ENCODE measurements around the gene CRTC2.

The CRTC2 gene

DNA sequence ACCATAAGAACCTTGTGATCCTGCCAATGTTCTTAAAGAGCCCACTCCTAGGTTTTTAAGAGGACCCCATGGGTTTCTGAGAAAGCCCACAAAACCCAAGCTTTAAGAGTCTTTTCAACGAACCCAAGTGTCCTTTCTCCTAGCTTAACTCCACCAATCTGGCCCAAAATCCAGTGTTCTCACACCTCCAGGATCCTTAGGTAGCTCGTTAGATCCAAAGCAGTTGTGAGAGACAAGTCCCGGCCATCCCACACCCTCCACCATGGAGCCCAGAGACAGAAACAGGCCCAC, 13.6 kb downstream of the CRTC2 start:
- TF ChIP-seq, protein P1, sequence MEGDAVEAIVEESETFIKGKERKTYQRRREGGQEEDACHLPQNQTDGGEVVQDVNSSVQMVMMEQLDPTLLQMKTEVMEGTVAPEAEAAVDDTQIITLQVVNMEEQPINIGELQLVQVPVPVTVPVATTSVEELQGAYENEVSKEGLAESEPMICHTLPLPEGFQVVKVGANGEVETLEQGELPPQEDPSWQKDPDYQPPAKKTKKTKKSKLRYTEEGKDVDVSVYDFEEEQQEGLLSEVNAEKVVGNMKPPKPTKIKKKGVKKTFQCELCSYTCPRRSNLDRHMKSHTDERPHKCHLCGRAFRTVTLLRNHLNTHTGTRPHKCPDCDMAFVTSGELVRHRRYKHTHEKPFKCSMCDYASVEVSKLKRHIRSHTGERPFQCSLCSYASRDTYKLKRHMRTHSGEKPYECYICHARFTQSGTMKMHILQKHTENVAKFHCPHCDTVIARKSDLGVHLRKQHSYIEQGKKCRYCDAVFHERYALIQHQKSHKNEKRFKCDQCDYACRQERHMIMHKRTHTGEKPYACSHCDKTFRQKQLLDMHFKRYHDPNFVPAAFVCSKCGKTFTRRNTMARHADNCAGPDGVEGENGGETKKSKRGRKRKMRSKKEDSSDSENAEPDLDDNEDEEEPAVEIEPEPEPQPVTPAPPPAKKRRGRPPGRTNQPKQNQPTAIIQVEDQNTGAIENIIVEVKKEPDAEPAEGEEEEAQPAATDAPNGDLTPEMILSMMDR (IDR thresholded peaks at IDR 0.05; ENCODE audit: insufficient read depth, low read length, poor library complexity, severe bottlenecking), result no peak
- Histone ChIP-seq H3K36me3 (ENCODE audit: control insufficient read depth, insufficient read depth, low read length) (peaks cover 38% of the 10 kb centered on the region), H3K27me3 (replicated peaks; ENCODE audit: control insufficient read depth, insufficient read depth, low read length) (no peaks in the 10 kb centered on the region), H3K4me3 (replicated peaks; ENCODE audit: low read depth, low read length) (peak overlapping the region; percentile 79)
- no peak for DNase-seq (ENCODE audit: extremely low read depth, insufficient read length)

DNA sequence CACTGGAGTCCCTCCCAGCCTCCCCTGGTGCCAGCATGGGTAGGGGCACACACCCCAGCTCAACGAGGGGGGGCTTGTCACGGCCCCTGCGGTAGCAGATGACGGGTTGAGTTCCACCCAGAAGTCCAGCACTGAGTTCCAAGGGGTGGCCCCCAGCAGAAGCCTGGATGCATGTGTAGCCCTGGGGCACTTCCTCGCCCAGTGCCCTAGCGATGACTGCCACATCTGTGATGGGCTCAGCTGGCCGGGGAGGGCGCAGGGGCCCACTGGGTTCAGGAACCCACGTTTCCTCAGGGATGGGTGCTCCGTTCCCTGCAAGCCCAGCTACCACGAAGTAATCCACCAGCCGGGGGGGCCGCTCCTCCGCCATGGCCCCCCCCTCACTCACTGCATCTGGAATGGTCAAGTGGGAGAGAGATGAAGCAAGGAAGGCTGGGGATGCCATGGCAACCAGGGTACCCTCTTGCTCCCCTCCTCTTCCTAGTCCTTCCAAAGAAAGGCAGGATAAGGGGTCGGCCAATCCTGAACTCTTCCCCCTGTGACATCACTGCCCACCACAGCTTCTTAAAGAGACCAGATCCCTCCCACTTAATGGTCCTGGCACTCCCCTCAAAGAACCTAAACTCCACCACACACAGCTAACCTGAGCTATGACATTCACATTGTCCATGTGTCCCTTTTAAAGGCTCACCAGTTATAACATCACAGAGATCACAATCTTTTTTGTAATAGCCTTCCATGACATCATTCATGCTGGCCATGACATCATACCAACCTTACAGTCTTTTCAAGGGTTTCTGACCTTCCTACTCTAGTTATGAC, 14.2 kb downstream of the CRTC2 start:
- H3K36me3 ChIP-seq (ENCODE audit: control insufficient read depth, insufficient read depth, low read length), result peaks cover 41% of the 10 kb centered on the region
- H3K27me3 ChIP-seq (replicated peaks; ENCODE audit: control insufficient read depth, insufficient read depth, low read length), result no peaks in the 10 kb centered on the region
- peak overlapping the region; percentile 79 for H3K4me3 ChIP-seq (replicated peaks; ENCODE audit: low read depth, low read length)
- DNase-seq (ENCODE audit: extremely low read depth, insufficient read length), result no peak
- TF ChIP-seq, protein P1 (IDR thresholded peaks at IDR 0.05; ENCODE audit: insufficient read depth, low read length, poor library complexity, severe bottlenecking), result no peak

DNA sequence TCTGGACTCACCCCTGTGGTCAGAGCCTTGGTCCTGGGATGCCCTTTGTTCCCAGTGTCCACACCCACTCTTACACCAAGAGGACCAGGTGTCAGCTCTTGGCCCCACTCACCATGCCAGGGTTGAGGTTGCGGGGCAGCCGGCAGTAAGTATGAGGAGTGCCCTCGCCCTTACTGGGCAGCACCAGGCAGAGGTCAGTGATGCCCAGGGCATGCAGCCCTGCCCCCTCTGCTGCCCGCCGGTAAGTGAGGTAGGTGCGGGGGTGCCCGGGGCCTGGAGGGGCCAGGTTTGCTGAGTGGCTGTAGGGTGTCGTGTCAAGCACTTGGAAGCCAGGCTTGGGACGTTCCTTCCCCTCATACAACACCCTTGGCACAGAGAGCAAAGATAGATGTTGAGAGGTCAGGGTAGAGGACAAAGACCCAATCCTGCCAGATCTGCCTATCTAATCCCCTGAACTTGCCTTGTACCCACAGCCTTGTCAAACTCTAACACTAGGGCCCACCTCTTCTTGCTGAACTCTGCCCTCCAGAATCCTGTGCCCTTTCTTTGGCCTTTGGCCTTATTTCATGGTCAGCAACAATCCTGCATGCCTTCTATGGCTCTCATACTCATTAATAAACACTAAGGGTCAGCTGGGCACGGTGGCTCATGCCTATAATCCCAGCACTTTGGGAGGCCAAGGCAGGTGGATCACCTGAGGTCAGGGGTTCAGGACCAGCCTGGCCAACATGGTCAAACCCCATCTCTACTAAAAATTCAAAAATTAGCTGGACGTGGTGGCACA, 15.5 kb downstream of the CRTC2 start:
- Histone ChIP-seq H3K36me3 (ENCODE audit: control insufficient read depth, insufficient read depth, low read length) (peaks cover 36% of the 10 kb centered on the region), H3K4me3 (replicated peaks; ENCODE audit: low read depth, low read length) (no peak overlapping the region), H3K27me3 (replicated peaks; ENCODE audit: control insufficient read depth, insufficient read depth, low read length) (no peaks in the 10 kb centered on the region)
- no peak for DNase-seq (ENCODE audit: extremely low read depth, insufficient read length)
- TF ChIP-seq, protein P1 (IDR thresholded peaks at IDR 0.05; ENCODE audit: insufficient read depth, low read length, poor library complexity, severe bottlenecking), result no peak

DNA sequence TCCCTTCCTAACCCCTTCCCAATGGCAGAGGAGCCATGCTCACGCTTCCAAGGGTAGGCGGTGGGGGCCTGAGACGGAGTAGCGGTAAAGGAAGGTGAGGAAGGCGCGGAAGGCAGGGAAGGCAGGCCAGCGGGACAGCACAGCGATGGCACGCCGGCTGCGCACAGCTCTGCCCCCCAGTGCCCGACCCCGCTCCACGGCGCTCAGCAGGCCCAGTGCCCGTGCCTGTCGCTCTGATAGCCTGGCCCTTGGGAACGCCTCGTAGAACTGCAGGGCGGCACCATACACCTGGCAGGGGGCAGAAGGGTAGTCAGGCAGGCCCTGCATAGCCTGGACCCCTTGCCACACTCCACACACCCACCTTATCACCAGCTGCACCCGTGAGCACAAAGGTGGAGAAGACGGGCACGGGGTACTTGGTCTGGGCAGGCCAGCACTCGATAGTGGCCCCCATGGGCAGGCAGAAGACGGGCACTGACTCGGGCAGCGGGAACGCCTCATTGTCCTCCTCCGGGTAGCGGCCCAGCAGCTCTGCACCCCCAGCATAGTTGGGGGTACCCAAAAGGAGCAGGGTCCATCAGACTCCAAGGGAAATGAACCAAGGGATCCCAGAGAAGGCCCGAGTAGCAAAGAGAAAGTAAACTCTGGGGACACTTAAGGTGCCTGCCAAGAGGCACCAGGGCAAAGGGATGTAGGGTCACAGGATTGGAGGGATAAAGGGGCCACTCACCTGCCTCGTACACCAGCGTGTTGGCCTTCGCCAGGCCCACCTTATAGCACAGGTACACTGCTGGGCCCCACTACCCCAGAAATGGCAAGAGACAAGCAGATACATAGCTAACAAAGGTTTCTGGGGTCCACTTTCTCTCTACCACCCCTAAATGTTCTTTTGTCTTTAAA, 16.3 kb downstream of the CRTC2 start:
- TF ChIP-seq, protein P1 (IDR thresholded peaks at IDR 0.05; ENCODE audit: insufficient read depth, low read length, poor library complexity, severe bottlenecking), result no peak
- Histone ChIP-seq H3K27me3 (replicated peaks; ENCODE audit: control insufficient read depth, insufficient read depth, low read length) (no peaks in the 10 kb centered on the region), H3K4me3 (replicated peaks; ENCODE audit: low read depth, low read length) (no peak overlapping the region), H3K36me3 (ENCODE audit: control insufficient read depth, insufficient read depth, low read length) (peaks cover 39% of the 10 kb centered on the region)
- DNase-seq (ENCODE audit: extremely low read depth, insufficient read length), result no peak

DNA sequence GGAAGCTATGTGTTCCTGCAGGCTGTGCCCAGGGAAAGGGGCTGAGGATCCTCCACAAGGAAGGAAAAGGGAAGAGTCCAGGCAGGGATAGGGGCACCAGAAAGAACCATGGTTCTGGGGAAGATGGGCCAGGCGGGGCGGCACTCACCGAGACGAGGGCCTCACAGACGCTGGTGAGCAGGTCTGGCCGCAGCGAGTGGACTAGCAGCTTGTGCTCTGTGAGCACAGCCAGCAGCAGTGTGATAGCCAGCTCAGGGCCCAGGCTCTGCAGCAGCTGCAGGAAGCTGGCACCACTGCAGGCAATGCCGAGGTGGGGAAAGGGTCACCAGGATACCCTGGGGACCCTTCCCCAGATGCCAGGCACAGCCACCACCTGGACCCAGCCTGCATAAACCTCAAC, 17.7 kb downstream of the CRTC2 start:
- TF ChIP-seq, protein P1 (IDR thresholded peaks at IDR 0.05; ENCODE audit: insufficient read depth, low read length, poor library complexity, severe bottlenecking), result no peak
- DNase-seq (ENCODE audit: extremely low read depth, insufficient read length), result no peak
- Histone ChIP-seq H3K4me3 (replicated peaks; ENCODE audit: low read depth, low read length) (no peak overlapping the region), H3K36me3 (ENCODE audit: control insufficient read depth, insufficient read depth, low read length) (peaks cover 51% of the 10 kb centered on the region), H3K27me3 (replicated peaks; ENCODE audit: control insufficient read depth, insufficient read depth, low read length) (no peaks in the 10 kb centered on the region)
